Mesenteric fat pad (tissue), 1 donor: ENCODE data around the gene DGKD. TPM values are rescaled to one million over a fixed set of nuclear protein-coding genes. Genes with fewer than 3 reads are reported as not detected.
A peak's percentile ranks its signal among the peaks of the same experiment; 100 is the strongest.

Source experiments
- DNase-seq: peaks from one replicate; pipeline ENCODE4 v3.0.0-alpha.2; 2020; ENCODE audit warnings: low spot score
- total RNA-seq: library from RNA; stranded (reverse); fragmentation: NEBNext Ultra II Directional; extraction: Animal tissue kit (Norgen Biotek cat#: 25700); gene quantifications from one replicate; pipeline ENCODE4 v1.2.1, GENCODE V29; 2021
- donor health status: DM: yes; HTN: yes; CAD: no.

Gene DGKD
- total RNA-seq, 1 donor from 2014 or later: 67.2 TPM

DNA sequence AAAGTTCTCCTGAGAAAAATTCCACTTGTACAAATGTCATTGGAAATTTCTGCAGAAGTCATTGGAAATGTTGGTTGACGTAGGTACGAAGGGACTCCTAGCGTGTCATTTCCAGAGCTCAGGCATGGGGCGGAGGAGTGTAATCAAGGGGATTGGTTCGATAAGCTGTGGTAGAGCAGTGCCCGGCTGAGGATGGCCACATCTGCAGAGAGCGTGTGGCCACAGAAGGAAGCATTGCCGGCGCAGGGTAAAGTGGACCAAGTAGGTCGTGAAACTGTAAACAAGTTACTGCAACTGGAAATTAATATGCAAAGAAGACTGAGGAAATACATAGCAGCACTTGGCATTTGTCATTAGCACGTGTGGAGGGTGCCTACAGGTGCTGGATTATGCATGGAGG lies 101.8 kb downstream of the DGKD start:
- DNase-seq: no peak

DNA sequence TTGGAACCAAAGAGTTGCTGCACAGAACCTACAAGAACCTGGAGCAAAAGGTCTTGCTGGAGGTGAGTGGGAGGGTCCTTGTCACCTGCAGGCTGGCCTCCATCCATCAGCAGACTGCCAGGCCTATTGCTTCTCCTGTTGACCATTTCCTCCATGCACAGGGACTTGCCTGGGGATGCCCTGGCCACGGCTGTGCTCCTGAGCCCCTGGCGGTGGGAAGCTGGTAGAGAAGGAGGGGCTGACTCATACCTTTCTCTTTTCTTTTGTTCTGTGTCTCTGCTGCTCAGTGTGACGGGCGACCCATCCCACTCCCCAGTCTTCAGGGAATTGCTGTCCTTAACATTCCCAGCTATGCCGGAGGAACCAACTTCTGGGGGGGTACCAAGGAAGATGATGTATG lies 102.6 kb downstream of the DGKD start:
- DNase-seq: no peak

DNA sequence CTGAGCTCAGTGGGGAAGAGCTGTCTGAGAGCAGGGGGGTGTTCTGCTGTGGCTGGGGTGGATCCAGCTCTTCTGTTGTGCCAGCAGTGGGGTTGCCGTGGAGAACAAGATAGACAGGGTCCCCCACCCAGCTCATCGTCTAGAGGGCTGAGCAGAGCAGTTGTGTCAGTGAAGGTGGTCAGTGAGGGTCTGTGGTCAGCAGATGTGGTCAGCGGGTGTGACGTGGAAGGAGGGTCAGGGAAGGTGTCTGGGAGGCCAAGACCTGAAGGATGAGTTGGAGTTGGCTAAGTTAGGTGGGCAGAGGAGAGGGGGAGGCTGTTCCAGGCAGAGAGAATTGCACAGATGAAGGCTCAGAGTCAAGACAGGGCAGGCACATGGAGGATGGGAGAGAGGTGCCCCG lies 103.1 kb downstream of the DGKD start:
- DNase-seq: no peak

DNA sequence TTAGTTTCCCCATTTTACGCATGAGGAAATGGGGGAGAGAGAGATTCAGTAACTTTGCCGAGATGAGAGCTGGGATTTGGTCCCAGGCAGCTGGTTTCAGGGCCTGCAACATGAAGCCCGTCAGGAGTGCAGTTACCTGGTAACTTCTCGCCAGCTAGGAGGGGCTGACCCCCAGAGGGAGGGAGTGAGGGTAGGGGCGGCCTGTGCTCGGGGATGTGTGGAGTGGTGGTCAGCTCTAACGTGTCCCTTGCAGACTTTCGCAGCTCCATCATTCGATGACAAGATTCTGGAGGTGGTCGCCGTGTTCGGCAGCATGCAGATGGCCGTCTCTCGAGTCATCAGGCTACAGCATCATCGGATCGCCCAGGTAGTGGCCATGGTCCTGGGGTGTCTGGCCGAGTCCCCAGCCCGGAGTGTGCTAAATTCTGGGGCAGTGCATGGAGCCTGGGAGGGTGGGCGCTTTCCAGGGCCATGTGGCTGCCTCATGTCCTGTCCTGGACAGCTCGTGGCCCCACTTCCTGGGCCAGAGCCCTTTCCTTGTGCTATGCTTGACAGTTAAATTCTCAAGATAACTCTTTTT lies 103.8 kb downstream of the DGKD start:
- no peak for DNase-seq

DNA sequence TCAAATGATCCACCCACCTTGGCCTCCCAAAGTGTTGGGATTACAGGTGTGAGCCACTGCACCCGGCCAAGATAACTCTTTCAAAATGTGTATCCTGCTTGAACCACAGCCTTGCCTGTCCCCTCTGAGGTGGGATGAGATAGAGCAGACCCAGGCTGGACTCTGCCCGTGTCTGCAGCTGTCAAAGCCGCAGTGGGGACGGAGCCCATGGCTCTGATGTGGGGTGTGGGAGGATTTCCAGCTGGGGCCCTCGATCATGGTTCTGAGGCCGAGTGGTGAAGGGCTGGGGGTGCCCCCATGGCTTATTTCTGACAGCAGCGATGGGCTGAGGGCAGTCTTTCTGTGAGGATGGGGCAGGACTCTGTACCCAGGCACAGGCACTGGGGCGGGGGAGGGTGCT lies 104.5 kb downstream of the DGKD start:
- DNase-seq: no peak

DNA sequence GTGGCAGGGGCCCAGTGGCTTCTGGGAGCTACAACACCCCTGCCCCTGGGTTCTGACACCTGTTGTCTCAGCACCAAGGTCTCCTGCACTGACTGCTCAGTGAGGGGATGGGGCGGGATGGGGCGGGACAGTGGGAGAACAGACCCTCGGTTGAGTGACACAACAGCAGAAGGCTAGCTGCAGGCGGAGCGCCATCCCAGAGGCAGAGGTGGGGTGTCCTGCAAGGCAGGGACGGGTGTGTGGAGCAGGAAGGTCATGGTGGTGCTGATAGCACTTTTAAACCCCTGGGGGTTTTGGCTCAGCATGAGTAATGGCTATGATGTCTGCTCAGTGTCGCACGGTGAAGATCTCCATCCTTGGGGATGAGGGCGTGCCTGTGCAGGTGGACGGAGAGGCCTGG lies 105.1 kb downstream of the DGKD start:
- DNase-seq: no peak

DNA sequence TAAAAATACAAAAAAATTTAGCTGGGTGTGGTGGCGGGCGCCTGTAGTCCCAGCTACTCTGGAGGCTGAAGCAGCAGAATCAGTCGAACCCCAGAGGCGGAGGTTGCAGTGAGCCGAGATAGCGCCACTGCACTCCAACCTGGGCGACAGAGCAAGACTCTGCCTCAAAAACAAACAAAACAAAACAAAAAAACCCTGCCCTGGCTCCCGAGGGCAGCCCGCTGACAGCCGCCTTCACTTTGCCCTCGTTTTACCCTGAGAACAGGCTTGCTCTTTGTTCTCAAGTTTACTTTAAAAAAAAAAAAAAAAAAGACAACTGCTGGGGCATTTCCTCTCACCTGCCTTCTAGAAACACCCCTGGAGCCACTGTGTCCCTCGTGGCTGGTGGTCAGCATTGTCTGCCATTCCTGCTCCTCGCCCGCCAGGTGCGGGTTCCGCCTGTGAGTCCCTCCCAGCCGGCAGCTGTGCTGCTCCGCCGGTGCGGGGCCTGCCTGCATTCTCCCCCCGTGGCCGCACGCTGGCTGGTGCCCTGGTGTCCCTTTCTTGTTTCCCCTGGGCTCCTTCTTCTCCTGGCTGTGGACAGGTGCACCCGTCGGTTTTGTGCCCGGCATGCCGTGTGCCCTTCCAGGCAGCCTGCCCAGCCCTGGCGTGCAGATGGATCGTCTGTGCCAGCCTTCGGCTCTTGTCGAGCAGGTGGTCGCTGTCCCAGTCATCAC lies 106.6 kb downstream of the DGKD start:
- DNase-seq: no peak

DNA sequence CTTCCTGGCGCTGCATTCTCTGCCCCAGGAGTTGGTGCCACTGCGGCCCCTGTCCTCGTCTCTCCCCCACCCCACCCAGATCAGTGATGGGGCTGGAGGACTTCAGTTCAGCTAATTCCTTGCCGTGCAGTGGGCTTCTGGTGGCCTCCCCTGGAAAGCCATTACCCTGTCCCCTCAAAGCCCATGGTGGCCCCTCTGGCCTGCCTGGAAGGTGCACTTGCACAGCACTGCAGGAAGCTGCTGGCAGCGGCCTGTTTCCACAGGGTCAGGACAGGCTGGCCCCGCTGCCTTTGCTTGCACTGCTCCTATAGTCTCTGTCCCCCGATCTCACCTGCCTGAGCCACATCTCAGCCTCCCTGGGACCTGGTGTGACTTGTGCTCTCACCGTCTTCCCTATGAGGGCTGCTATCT lies 107.2 kb downstream of the DGKD start:
- no peak for DNase-seq

DNA sequence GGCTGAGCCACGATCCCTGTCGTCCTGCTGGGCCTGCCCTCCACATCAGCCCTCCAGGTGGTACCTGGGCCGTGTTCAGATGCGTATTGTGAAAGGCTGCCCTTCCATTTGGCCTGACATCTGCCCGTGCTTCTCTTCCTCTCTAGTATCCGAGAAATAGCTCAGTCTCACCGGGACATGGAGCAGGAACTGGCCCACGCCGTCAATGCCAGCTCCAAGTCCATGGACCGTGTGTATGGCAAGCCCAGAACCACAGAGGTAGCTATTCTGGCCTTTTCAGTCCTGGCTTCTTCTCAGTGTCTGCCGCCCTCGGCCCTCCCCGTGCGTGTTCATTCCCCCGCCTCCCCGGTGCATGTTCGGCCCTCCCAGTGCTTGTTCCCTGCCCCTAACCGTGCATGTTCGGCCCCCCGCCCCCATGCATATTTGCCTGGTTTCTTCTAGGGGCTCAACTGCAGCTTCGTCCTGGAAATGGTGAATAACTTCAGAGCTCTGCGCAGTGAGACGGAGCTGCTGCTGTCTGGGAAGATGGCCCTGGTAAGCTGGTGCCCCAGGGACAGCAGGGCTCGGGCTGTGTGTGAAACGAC lies 108.0 kb downstream of the DGKD start:
- DNase-seq: no peak

DNA sequence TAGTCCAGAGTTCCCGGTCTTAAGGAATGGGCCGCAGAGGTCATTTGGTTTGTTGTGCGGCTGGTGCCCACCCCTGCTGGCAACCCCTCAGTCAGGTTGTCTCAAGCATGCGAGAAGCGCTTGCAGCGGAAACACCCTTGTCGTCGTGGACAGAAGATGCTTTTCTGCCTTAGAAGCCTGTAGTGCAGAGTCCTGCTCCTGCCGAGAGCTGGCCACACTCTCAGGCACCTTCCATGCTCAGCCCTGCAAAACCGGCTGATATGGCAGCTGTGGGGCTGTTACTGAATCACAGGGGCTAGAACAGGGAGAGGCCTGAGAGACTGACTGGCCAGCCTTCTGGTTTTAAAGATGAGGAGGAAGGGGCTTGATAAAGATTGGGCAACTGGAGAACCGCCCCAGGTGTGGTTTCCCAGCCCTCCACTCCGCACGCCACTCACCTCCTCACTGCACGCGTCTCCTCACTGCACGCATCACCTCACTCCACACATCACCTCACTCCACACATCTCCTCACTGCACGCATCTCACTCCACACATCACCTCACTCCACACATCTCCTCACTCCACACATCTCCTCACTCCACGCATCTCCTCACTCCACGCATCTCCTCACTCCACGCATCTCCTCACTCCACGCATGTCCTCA lies 108.7 kb downstream of the DGKD start:
- DNase-seq: no peak

DNA sequence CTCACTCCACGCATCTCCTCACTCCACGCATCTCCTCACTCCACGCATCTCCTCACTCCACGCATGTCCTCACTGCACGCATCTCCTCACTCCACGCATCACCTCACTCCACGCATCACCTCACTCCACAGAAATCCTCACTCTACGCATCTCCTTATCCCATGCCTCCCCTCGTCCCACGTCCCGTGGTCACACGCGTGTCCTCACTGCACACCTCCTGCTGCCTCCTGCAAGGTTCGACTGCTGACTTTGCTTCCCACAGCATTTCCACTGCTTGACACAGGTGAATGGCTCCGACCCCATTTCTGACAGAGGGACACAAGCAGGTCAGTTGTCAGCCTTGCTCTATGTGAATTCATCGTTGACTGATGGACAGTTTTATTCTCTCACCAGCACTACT lies 109.3 kb downstream of the DGKD start:
- DNase-seq: no peak

DNA sequence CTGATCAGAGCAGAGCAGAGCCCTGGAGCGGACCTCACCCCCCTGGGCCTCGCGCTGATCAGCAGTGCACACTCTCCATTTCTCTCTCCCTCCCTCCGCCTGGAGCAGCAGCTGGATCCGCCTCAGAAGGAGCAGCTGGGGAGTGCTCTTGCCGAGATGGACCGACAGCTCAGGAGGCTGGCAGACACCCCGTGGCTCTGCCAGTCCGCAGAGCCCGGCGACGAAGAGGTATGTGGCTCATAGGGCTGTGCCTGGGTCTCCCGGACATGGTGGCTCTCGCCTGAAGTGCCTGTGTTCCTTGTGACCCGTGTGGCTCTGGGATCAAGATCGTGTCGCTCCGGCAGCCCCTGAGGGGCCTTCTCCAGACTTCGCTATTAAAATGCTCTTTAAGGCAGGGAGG lies 109.8 kb downstream of the DGKD start:
- no peak for DNase-seq

DNA sequence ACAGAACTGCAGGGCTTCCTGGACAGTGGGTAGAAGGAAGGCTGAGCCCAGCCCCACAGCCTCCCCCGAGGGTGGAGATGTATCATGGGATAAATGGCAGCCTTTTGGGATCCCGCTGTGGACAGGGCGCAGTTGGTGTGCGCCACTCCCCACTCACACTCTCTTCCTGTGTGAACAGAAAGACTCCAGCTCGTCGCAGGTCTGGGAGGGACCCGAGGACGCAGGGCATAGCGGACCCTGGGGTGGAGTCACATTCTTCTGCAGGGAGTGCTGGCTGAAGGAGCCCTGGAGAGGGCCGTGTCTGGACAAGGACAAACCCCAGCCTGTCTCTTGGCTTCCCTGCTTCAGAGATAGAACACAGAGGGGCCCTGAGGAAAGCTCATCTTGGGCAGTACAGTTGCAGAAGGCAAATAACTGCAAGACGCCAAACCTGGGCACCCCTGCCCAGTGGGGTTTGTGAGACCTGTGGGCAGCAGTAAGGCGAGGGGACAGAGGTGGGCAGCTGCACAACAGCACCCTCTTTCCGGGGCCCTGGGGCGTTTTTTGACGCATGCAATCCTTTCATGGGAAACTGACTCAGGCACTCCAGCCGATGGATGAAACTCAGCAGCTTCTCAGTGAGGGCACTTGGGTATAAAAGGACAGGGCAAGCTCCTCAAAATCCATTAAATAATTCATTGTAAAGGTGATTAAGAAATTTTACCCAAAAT lies 110.4 kb downstream of the DGKD start:
- no peak for DNase-seq

DNA sequence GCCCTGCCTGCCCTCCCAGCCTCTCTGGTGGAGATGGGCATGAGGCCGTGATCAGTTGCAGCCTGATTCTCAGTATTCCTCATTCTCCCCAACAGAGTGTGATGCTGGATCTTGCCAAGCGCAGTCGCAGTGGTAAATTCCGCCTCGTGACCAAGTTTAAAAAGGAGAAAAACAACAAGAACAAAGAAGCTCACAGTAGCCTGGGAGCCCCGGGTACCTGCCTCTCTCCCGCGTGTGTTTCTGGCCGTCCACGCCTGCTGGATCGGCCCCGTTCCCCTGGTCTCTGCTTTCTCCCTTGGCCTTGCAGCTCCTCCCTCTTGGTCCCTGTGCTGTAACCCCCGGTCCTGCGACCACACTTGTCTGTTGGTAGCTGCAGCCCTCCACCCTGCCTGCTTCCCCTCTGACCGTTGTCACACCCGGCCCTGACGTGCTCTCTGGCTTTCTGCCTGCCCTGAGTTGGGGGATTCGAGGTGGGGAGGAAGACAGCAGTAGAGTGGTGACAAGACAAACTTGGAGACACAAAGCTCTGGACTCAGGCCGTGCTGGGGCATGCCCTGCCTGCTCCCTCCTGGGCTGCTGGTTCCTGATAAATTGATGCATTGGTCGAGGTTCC lies 112.8 kb downstream of the DGKD start:
- DNase-seq: no peak

DNA sequence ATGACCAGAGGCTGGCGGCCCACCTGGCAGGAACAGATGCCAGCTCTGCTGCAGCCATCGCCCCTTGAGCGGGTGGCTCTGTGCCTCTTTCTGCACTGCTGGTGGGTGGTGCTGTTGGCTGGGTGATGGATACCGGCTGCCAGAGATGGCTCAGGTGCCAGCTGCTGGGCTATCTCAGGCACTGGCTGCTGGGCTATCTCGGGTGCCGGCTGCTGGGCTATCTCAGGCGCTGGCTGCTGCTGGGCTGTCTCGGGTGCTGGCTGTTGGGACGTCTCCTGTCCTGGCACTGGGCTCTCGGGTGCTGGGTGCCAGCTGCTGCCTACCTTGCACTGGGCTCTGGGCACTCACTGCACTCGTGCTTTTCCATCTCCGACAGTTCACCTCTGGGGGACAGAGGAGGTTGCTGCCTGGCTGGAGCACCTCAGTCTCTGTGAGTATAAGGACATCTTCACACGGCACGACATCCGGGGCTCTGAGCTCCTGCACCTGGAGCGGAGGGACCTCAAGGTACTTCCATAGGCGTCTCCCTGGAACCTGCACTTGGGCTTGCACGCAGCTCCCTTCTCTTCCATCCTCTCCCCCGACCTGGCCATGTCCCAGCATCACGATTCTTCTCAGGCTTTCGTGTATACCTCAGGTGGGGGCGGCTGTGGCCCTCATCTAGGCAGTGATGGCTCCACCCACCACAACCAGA lies 113.9 kb downstream of the DGKD start:
- peak; percentile 86 for DNase-seq

DNA sequence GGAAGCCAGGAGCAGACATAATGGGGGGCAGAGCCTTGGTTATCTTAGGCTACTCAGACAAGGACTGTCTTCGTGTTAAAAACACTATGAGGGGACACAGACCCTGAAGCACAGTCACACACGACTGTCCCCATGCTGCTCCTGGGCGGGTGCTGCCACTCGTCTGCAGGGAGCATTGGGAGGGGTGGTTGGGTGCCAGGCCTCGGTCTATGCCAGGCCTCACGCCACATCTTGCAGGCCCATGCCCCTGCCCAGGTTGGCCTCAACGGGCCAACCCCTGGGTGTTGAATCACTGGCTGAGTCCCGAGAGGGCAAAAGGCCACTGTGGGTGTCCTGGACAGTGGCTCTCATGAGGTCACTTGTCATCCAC lies 114.4 kb downstream of the DGKD start:
- peak; percentile 49 for DNase-seq

DNA sequence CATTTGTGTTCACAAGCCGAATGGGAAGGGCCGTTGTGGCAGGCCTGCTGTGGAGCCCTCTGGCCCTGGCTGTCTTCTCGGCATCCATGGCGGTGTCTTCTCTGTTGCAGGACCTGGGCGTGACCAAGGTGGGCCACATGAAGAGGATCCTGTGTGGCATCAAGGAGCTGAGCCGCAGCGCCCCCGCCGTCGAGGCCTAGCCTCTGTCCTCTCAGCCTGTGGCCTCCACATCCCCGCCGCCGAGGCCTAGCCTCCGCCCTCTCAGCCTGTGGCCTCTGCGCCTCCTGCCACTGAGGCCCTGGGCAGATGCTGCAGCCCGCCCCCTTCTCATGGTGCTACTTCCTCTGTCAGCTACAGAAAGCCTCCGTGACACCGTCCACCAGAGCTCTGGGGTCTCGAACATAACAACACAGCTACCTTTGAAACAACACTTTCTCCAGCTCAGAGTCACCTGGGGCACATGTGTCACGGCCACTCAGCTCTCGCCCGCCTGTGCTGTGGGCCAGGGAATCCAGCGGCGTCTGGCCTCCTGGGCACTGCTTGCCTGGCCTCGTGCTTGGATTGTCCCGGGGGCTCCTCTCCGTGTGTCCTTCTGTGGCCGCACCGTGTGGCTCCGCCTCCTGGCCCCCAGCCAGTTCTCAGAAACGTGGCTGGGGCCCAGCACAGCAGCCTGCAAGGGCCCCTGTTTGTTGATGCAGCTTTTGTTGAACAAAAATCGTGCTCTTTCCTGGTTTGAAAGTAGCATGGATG lies 115.1 kb downstream of the DGKD start:
- DNase-seq: peak; percentile 68

DNA sequence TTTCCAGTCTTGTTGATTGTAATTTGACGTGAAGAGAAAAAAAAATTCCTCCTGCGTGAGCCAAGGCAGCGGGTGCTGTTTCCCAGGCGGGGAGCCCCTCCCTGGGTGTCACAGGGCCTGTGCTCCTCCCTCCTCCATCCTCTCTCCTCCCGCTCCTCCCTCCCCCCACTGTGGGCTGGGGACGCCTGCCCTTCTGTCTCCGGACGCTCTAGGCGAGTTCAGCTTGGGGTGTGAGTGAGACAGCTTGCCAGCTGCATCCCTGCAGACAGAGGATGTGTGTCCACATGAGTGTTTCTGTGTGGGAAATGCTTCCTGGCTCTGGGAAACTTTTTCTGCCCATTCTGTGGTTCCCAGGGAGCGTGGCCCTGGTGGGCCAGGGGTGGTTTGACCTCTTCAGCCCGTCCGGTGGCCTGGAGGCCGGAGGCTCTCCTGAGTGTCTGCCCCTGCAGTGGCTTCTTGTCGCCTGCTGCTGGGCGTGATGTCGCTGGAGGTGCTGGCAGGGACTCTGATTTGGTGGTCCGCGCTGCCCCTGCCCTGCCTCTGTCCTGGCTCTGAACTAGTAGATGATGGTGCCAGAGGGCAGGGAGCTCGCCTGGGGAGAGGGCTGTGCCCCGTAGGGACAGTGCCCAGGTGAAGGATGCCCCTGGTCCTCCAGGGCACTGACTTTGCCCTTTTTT lies 115.9 kb downstream of the DGKD start:
- peak; percentile 81 for DNase-seq

DNA sequence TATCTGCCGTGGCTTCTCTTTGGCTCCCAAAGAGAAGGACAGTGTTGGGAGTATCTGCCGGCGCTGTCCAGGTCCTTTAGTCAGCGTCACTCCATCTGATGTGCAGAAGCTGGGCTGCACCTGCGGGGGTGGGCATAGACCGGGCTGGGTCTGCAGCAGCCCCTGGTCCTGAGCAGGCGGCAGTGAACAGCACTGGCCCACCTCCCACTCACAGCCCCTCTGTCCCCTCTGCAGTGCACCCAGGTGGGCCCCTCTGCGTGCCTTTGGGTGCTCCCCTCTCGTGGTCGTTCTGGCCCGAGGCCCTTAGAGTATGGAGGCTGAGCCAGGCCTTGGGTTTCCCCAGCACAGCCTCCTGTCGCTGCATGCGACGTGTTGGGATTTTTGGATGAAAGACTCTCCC lies 116.5 kb downstream of the DGKD start:
- DNase-seq: peak; percentile 51
